Astrocyte of the cerebellum (primary cell): ENCODE results near the gene DCLK3.

Experiments used
- DNase-seq: peaks from one replicate; pipeline ENCODE4 v3.0.0-alpha.2; 2011; ENCODE audit warnings: low read depth
- H3K4me3 ChIP-seq: 2 replicates; pipeline ENCODE4 v1.5.1; 2011; ENCODE audit warnings: mild to moderate bottlenecking, low read depth, low read length, moderate library complexity
- CTCF ChIP-seq: IDR thresholded peaks from 2 replicates; pipeline ENCODE4 v1.5.1; 2012; ENCODE audit warnings: low read length, low read depth, moderate library complexity, mild to moderate bottlenecking; ENCODE audit errors: missing control alignments
- in situ Hi-C: cut with HindIII; loops from 2 replicates; pipeline ENCODE4 v1.10.0; 2017; ENCODE audit warnings: low sequenced_read_pairs

The DCLK3 gene

GRCh38 chr3:36761779-36762178 is 2.6 kb downstream of the DCLK3 start:
- TF ChIP-seq CTCF, result no peak
- DNase-seq, result no peak
- no peak overlapping the region for H3K4me3 ChIP-seq
- in situ Hi-C loops, result no loop called here

- no peak for TF ChIP-seq CTCF
- no peak overlapping the region for H3K4me3 ChIP-seq
- in situ Hi-C loops, result loop anchor here (5.0 kb wide), 1 partner anchor 96 kb away; no protein-coding TSS in a partner anchor
- DNase-seq, result no peak
These were observed 8.1 kb downstream of the DCLK3 start for GRCh38 chr3:36756269-36756668.

GRCh38 chr3:36751326-36751725 is 13.0 kb downstream of the DCLK3 start:
- in situ Hi-C loops, result no loop called here
- TF ChIP-seq CTCF, result no peak
- H3K4me3 ChIP-seq, result no peak overlapping the region
- no peak for DNase-seq

- no peak overlapping the region for H3K4me3 ChIP-seq
- in situ Hi-C loops, result no loop called here
- TF ChIP-seq CTCF, result no peak
- no peak for DNase-seq
These were observed 13.6 kb downstream of the DCLK3 start for GRCh38 chr3:36750737-36751136.

- no peak for DNase-seq
- no peak for TF ChIP-seq CTCF
- in situ Hi-C loops, result no loop called here
- no peak overlapping the region for H3K4me3 ChIP-seq
These were observed 19.6 kb downstream of the DCLK3 start for GRCh38 chr3:36744763-36745162.

GRCh38 chr3:36743826-36744225 is 20.5 kb downstream of the DCLK3 start:
- H3K4me3 ChIP-seq, result no peak overlapping the region
- DNase-seq, result no peak
- in situ Hi-C loops, result no loop called here
- no peak for TF ChIP-seq CTCF

- TF ChIP-seq CTCF, result no peak
- in situ Hi-C loops, result no loop called here
- DNase-seq, result no peak
- no peak overlapping the region for H3K4me3 ChIP-seq
These were observed 23.1 kb downstream of the DCLK3 start for GRCh38 chr3:36741285-36741684.
